Skeletal muscle satellite cell (primary cell): ENCODE results near the gene CD52.

ENCODE experiments used
- H3K27me3 ChIP-seq: 2 replicates; pipeline ENCODE4 v1.7.0; 2013; ENCODE audit warnings: low read length; ENCODE audit not compliant: control insufficient read depth, insufficient read depth
- H3K36me3 ChIP-seq: 2 replicates; pipeline ENCODE4 v1.7.0; 2013; ENCODE audit warnings: mild to moderate bottlenecking, control low read depth, low read length; ENCODE audit not compliant: insufficient read depth
- H3K4me1 ChIP-seq: 2 replicates; pipeline ENCODE4 v1.7.0; 2013; ENCODE audit warnings: low read length; ENCODE audit not compliant: control insufficient read depth, insufficient read depth
- H3K4me2 ChIP-seq: 2 replicates; pipeline ENCODE4 v1.7.0; 2013; ENCODE audit warnings: mild to moderate bottlenecking, low read length
- H3K4me3 ChIP-seq: 2 replicates; pipeline ENCODE4 v1.7.0; 2013; ENCODE audit warnings: low read length
- H3K9ac ChIP-seq: 2 replicates; pipeline ENCODE4 v1.7.0; 2013; ENCODE audit warnings: mild to moderate bottlenecking, low read depth, low read length, moderate library complexity
- H3K9me3 ChIP-seq: replicated peaks from 2 replicates; pipeline ENCODE4 v1.7.0; 2013; ENCODE audit warnings: mild to moderate bottlenecking, control low read depth, low read length

CD52 gene

DNA sequence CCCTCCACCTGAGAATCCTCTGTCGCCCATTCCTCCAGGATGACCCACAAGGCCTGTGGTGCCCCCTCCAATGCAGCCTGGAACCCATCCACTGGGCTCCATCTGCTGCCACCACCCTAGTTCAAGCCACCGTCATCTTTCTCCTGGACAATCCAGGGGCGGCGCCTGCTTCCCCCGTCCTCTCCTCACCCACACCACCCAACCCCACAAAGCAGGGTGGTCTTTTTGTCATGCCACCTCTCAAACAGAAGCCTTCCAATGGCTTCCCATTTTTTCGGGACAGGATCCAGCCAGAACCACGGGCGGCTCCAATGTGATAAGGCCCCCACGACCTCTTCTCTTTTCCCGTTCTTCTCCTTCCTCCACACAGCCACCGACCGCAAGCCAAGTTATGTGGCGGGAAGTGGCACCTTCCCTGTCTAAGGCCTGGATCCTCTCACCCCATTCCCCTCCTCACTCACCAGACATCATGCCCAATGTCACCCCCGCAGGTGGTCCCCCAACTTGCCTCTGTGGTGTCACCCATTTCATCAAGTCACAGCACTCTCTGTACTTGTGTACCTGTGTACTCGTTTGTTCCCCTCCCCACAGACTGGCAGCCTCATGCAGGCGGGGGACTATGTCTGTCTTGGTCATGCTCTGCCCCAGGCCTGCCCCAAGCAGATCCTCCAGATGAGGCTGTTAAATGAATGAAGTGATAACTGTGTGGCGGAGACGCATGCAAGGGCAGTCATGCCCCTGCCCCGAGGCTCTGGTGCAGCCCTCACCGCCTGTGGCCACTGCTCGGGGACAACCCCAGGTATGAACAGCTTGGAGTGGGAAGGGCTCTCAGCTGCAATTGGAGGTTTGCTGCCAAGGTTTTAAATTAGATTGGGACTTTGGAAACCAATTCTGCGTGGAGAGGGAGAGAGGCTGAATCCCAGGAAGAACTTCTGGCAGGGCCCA, 22.3 kb upstream of the CD52 start:
- H3K36me3 ChIP-seq, result no peaks in the 10 kb centered on the region
- no peak overlapping the region for H3K9ac ChIP-seq
- no peaks in the 10 kb centered on the region for H3K9me3 ChIP-seq
- no peaks in the 10 kb centered on the region for H3K27me3 ChIP-seq
- no peak overlapping the region for H3K4me2 ChIP-seq
- H3K4me1 ChIP-seq, result peaks cover 8% of the 10 kb centered on the region
- no peak overlapping the region for H3K4me3 ChIP-seq

DNA sequence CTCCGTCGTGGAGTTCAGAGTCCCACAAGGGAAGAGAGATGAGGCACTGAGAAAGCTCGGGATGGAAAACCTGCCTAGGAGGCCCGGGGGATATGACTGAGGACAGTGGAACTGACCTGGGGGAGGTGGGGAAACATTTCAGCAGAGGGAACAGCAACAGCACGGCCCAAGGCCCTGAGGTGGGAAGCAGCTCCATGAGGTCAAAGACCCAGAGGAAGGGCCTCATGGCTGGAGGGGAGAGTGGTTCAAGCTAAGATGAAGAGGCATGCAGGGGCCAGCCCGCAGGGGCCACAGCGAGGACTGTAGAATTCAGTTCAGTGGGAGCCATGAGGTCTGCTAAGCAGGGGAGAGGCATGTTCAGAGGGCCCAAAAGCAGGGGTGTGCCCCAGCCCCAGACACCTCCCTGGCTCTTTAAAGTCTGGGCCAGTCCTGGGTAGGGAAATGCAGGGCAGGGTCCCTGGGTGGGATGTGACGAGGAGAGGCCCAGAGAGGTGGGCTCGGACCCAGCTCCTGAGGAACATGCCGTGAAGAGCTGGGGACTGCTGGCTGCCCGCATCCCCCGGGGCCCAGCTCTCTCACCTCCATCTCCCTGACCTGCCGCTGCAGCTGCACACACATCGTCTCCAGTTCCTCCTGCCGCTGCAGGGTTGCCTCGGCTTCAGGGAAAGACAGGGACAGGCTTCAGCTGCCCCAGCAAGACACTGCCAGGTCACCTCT, 21.3 kb upstream of the CD52 start:
- Histone ChIP-seq H3K9me3 (no peaks in the 10 kb centered on the region), H3K4me1 (peaks cover 8% of the 10 kb centered on the region), H3K36me3 (no peaks in the 10 kb centered on the region), H3K27me3 (no peaks in the 10 kb centered on the region), H3K9ac (no peak overlapping the region), H3K4me2 (no peak overlapping the region), H3K4me3 (no peak overlapping the region)

DNA sequence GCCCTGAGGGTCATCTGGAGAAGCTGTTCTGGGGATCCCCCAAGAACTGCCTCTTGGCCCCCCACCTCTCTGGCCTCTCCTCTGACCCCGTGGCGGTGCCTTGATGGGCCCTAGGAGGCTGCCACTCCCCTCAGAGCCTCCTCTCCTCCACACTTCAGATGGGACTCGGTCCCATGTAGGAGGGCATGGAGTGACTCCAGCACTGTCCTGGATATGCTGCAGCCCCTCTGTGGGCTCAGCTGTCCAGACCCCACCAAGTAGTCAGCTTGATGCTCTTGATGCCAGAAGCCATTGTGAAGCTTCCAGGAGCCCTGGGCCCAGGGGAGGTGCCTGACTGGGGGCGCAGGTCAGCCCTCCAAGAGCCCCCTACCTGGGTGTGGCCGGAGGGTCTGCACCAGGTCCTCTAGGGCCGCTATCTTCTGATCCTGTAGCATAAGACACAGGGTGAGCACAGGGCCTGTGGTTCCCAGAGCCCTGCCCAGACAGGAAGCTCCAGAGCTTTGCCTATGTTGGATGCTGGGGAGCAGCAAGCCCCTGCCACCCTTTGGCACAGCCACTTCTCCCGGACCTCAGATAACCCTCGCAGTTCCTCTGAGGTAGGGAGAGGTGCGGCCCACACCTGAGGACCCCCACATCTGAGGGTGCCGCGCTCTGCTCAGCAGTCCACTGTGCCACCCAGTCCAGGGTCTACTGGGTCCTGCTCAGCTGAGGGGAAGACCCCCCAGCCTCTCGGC, 20.5 kb upstream of the CD52 start:
- no peaks in the 10 kb centered on the region for H3K36me3 ChIP-seq

DNA sequence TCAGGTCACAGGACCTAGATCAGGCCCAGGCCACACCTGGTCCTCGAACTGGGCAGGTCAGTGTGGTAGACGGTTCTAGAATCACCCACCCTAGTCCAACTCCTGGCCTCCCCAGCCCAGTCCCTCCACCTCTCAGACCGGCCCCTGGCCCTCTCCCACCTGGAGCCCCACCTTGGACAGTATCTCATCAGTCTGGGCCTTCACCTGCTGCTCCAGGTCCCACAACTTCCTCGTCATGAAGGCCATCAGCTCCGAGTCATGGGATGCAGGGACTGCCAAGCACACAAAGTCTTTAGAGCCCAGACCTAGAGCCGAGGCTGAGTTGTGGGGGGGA, 20.0 kb upstream of the CD52 start:
- no peaks in the 10 kb centered on the region for H3K27me3 ChIP-seq
- no peak overlapping the region for H3K9ac ChIP-seq
- peak overlapping the region; percentile 52 for H3K4me2 ChIP-seq
- no peak overlapping the region for H3K4me3 ChIP-seq
- peaks cover 12% of the 10 kb centered on the region for H3K4me1 ChIP-seq
- no peaks in the 10 kb centered on the region for H3K36me3 ChIP-seq
- no peaks in the 10 kb centered on the region for H3K9me3 ChIP-seq

More for the DNA sequence above, 20.5 kb upstream of the CD52 start:
- Histone ChIP-seq H3K4me1 (peaks cover 8% of the 10 kb centered on the region), H3K27me3 (no peaks in the 10 kb centered on the region), H3K9ac (no peak overlapping the region), H3K4me3 (no peak overlapping the region), H3K4me2 (no peak overlapping the region), H3K9me3 (no peaks in the 10 kb centered on the region)

DNA sequence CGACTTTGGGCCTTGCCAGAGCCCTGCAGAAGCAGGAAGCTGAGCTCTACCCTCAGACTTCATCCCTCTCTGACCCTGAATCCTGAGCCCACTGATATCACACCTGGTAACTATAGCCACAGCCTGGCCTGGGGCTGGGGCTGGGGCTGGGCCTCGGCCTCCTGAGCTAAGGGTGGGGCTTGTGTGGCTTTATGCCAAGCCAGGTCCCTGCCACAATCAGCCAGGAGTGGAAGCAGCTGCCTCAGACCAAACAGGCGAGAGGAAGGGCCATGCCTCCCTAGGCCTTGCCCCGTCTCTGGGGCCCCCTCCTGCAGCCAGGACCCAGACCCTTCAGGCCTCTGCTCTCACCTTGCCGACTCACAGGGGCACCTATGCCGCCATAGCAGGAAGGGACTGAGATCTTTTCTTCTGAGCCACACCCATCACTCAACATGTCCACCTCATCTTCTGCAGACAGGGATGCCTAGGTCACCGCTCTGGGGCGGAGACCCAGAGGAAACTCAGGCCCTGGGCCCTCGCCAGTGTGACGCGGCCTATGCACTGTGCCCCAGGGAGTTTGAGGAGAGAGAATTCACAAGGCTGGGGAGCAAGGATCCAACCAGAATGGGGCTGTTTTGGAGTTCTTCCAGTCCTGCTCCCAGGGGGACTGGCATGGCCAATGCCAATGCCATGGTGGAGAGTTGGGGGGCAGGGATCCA, 17.0 kb upstream of the CD52 start:
- Histone ChIP-seq H3K4me2 (no peak overlapping the region), H3K9ac (no peak overlapping the region), H3K36me3 (no peaks in the 10 kb centered on the region), H3K4me3 (no peak overlapping the region), H3K4me1 (peaks cover 20% of the 10 kb centered on the region), H3K27me3 (no peaks in the 10 kb centered on the region), H3K9me3 (no peaks in the 10 kb centered on the region)

DNA sequence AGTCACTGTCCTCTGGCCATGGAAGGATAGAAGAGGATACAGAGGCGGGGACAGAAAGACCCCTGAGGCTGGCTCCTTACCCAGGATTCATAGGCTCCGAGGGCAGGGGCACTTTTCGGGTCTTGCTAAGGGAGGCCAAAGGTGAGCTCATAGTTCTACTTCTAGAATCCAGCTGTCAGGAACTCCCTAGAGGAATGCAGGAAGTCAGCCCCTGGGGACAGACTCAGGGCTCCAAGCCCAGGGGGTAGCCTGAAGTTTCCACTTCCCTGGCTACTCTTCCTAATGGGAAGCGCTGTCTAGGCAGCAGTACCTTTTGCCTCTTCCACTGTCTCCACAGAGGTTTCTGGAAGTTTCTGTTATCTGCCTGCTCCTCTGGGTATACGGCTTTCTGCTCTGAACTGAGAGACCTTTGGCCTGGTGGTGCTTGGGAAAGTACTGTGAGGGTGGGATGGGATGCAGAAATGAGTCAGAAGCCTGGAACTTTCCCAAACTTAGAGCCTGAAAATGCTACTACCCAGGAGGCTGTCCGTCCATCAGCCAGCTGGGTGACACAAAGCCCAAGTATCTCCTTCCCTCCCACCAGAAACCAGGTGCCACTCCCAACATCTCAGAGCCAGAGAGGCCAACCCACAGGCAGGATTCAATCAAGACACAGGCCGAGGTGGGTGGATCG, 14.9 kb upstream of the CD52 start:
- Histone ChIP-seq H3K27me3 (no peaks in the 10 kb centered on the region), H3K4me2 (peak overlapping the region; percentile 46), H3K4me1 (peaks cover 25% of the 10 kb centered on the region), H3K9me3 (no peaks in the 10 kb centered on the region), H3K9ac (no peak overlapping the region), H3K36me3 (no peaks in the 10 kb centered on the region), H3K4me3 (no peak overlapping the region)

DNA sequence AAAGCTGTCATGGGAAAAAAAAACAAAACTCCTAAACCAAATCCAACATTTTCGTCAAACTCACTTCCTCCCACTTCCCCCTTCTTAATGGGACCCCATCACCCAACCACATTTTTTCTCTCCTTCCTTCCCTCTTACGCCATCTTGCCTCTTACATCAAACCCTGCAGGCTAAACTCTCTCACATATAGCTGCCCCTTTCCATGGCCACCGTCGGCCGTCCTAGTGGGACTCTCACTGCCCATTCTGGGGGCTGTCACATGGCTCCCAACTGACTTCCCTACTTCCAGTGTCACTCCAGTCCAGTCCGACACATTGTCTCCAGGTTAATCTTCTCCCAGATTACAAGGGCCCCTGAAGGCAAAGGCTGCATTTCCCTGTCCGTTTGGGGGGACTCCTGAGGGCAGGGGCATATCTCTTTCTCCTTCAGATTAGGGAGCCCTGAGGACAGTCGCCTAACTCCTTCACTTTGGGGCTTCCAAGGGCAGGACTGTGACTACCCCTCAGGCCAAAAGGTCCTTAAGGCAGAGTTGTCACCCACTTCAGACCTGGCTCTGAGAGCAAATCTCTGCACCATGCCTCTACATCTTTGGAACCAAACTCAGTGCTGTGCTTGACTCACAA, 12.0 kb upstream of the CD52 start:
- H3K27me3 ChIP-seq, result no peaks in the 10 kb centered on the region
- peak overlapping the region; percentile 77 for H3K9ac ChIP-seq

DNA sequence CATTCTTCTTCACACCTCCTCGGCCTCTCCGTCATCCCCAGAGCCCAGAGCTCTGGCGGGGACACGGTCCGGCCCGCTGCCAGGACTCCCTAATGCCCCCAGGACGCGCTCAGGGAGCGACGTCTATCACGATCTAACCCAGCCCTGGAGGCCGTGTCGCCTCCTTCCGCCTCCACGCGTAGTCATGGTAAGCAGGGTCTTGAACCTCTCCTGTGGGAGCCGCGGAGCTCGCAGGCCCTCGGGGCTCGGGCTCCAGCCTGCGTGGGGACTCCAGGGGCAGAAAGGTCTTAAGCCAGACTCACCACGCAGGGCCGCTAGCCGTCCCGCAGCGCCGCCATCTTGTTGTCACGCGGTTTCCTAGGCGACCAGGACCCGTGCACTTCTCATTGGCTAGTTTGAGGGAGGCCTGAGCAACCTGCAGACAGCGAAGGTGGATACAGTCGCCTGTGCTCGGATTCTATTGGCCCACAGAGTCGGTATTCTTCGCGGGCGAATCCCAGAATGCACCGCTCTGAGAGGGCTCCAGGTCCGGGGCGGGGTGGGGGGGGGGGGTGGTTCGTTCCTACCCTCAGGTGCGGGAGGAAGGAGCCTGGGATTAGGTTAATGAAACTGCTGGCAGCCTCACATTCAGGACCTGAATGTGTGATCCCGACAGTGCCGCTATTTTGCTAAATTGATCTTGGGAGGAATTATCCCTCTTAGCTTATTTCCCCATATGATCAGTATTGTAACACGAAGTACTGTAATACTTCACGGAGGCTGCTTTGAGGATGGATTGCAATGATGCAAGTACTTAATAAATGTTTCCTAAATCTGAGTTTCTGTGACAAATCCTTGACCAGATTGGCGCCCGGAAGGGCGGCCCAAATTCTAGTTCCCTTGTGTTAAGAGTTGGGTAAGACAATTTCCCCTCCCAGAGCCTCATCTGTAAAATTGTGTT, 11.2 kb upstream of the CD52 start, which contains the start of gene UBXN11:
TSS of gene UBXN11 (minus strand) at position 347 of the 940 bp plus-strand sequence. CDS start 3,753 bp downstream, outside the sequence.
- H3K9me3 ChIP-seq, result no peaks in the 10 kb centered on the region
- peak within 1 kb of the TSS; percentile 82 for H3K4me3 ChIP-seq
- no peaks in the 10 kb centered on the region for H3K36me3 ChIP-seq
- H3K4me1 ChIP-seq, result peaks cover 19% of the 10 kb centered on the region
- H3K9ac ChIP-seq, result peak within 1 kb of the TSS; percentile 77
- H3K4me2 ChIP-seq, result peak within 1 kb of the TSS; percentile 77
- H3K27me3 ChIP-seq, result peaks cover 1% of the 10 kb centered on the region

More for the DNA sequence above, 12.0 kb upstream of the CD52 start:
- peak overlapping the region; percentile 82 for H3K4me3 ChIP-seq
- no peaks in the 10 kb centered on the region for H3K9me3 ChIP-seq
- no peaks in the 10 kb centered on the region for H3K36me3 ChIP-seq
- peaks cover 19% of the 10 kb centered on the region for H3K4me1 ChIP-seq
- H3K4me2 ChIP-seq, result peak overlapping the region; percentile 77

DNA sequence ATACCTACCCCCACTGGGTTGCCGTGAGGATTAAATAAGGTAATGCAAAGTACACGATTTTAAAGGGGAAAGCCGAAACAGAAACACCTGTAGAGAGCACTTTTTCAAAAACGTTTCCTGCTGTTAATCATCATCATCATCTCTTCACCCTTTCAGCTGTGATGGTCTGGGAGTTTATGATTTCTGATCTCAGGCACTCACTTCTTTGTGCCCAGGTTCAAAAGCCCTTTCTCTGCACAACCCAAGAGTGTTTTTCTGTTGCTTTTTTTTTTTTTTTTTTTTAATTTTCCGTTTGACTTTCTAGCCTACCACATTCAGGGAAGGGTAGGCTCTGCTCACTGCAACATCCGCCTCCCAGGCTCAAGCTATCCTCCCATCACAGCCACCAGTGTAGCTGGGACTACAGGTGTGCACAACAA, 10.4 kb upstream of the CD52 start:
- H3K4me3 ChIP-seq, result no peak overlapping the region

More for the DNA sequence above, 10.4 kb upstream of the CD52 start:
- H3K9me3 ChIP-seq, result no peaks in the 10 kb centered on the region
- peaks cover 6% of the 10 kb centered on the region for H3K27me3 ChIP-seq
- H3K9ac ChIP-seq, result no peak overlapping the region
- peaks cover 19% of the 10 kb centered on the region for H3K4me1 ChIP-seq
- H3K4me2 ChIP-seq, result no peak overlapping the region
- H3K36me3 ChIP-seq, result no peaks in the 10 kb centered on the region
